ENCODE results near the gene PDIA6.

PDIA6 gene, protein sequence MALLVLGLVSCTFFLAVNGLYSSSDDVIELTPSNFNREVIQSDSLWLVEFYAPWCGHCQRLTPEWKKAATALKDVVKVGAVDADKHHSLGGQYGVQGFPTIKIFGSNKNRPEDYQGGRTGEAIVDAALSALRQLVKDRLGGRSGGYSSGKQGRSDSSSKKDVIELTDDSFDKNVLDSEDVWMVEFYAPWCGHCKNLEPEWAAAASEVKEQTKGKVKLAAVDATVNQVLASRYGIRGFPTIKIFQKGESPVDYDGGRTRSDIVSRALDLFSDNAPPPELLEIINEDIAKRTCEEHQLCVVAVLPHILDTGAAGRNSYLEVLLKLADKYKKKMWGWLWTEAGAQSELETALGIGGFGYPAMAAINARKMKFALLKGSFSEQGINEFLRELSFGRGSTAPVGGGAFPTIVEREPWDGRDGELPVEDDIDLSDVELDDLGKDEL

GRCh38 chr2:10812362-10813162, at the start of gene PDIA6:
PDIA6 (minus strand) TSS chr2:10812785; CDS start chr2:10812696, 89 bp downstream.
- DNase-seq: peak; percentile 93

DNA sequence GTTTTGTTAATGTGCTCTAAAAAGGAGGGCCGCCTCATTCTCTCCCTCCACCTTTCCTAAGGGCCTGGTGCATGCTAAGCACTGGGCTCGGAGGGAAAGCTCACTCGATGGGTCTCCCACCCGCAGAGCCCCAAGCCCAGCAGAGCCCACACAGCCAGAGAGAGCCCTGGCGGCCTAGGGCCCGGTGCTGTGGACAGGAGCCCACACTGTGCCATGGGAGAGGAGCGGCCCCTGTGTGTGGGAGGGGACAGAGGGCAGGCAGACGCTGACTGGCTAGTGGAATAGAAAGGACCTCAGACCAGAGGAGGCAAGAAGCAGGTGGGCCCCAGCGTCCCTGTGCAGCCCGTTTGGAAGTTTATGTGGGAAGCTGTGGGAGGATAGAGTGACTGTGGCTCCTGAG, 49.7 kb upstream of the PDIA6 start:
- no peak for DNase-seq

GRCh38 chr2:10861765-10862164, 49.2 kb upstream of the PDIA6 start:
- DNase-seq: no peak

DNA sequence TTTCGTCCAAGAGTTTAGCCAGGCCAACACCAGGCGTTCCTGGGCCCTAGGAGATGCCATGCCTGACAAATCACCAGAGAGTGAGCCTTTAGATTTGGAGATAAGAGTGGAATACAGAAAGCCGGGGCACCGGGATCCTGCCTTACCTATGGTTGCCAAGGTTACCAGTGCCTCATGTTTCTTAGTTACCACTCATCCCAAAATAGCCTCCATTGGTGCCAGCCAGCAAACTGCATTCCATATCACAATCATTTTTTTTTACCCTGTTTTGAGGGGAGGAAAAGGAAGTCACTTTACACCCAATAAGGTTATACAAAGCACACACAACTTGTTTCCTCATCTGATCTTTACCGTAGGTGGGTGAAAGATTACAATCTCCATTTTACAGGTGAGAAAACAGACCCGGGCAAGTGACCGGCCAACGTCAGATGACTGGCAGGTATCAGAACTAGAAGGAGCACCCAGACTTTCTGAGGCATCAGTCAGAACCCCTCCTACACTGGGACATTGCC, 48.3 kb upstream of the PDIA6 start:
- no peak for DNase-seq

DNA sequence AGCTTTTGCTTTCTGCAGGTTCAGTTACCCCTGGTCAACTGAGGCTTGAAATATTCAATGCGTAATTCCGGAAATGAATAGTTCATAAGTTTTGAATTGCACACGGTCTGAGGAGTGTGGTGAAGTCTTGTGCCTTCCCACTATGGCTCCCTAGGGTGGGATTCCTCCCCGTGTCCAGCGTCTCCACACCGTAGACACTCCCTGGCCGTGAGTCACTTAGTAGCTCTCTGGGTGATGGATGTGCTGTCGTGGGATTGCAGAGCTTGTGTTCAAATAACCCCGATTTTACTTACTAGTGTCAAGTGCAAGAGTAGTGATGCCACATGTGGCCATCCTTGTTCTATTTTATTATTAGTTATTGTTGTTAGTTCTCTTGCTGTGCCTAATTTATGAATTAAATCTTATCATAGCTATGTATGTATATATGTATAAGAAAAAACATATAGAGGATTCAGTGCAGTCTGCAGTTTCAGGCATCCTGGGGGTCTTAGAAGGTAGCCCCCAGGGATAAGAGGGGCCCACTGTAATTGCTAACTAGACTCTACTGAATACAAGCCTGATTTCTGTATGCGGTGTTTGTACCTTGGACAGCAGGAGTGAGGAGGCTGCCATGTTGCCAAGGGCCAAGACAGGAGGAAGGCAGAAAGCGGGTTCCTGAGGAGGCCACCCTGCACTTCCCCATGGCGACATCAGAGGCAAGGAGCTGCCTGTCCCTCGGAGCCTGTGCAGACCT, 47.7 kb upstream of the PDIA6 start:
- DNase-seq: no peak

GRCh38 chr2:10859278-10859677, 46.7 kb upstream of the PDIA6 start:
- DNase-seq: no peak

DNA sequence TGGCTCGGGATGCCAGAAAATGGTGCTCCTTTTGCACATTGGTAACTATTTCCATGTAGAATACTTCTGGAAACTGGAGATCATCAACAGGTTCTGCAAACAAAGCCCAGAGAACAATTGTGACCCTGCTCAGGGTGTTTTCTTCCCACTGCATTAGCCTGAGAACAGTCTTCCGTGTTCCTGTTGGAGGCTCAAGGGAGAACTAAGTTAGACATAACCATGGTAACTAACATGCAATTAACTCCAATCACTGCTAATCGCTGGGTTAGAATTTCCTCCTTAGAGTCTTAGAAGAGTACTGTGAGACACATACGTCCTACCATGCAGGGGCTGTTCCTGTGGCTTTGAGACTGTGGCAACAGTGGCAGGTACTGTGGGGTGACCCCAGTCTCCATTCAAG, 36.0 kb upstream of the PDIA6 start:
- no peak for DNase-seq

- DNase-seq: no peak
Observed at GRCh38 chr2:10847008-10847407, 34.4 kb upstream of the PDIA6 start.

- DNase-seq: no peak
Observed at GRCh38 chr2:10846110-10846861, 33.7 kb upstream of the PDIA6 start.

DNA sequence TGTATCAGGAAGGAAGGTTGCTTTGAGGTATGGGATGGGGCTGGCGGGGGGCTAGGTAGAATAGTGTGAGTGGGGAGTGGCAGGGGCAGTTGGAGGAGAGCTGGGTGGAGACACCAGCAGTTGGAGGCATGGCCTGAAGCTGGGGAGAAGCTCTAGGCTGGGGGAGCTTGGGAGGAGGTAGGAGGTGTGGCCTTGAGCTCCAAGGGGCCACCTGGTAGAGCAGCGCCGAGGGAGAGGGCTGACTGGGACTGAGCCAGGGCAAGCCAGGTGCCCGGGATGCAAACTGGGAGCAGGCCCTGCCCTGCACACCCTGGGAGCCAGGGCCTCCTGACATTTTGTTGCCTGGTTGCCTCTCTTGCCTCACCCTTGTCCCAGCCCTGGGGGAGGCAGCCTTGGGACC, 33.1 kb upstream of the PDIA6 start:
- DNase-seq: no peak

GRCh38 chr2:10844097-10844496, 31.5 kb upstream of the PDIA6 start:
- no peak for DNase-seq

DNA sequence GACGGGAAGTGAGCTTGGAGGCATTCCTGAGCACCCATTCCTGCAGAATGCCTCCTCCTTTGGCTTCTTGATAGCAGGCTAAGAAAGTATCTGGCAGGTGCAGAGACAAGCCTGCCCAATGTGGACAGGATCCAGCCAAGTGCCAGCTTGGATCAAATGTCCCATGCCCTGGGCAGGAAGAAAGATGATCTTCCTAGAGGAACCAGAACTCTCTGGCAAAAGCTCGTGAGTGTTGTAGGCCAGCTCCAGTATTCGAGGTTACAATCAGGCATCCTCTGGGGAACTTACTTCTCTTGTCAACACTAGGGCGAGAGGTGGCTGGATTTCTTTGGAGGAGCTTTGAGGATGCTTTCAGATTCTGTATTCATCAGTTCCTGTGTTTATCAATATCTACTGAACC, 29.9 kb upstream of the PDIA6 start:
- no peak for DNase-seq

- DNase-seq: no peak
Observed at GRCh38 chr2:10841547-10842219, 29.1 kb upstream of the PDIA6 start.

DNA sequence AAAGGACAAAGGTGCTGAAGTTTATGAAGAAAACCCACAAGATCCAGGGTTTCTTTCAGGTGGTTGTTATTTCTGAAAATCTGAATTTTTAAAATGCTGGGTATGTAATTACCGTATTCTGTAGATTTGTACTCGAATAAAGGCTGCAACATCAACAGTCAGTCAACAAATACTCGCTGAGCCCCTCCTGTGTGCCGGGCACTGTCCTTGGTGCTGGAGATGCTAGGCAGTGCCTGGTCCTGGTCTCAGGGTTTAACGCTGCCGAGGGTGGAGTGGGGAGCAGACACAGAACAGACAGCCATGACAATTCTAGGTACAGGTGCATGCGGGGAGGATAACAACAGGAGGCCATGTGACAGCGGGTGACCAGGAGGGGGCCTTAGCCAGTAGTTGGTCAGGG, 27.2 kb upstream of the PDIA6 start:
- no peak for DNase-seq

DNA sequence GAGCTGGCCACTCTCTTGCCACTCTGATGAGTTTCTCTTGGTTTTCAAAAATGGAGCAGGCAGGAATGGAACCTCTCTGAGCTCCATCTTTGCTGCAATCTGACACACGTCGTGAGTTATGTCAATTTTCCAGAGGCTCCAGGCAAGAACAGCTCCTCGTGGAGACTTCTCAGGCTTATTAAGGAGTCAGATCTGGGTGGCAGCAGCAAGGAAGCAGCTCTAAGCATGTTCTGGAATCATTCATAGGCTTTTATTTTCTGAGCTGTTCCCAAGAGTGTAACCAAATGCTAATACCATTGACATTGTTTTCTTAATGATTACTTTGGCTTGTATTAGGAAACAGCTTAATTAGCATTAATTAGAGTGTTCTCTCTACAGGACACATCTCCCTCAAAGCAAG, 26.1 kb upstream of the PDIA6 start:
- DNase-seq: no peak

- no peak for DNase-seq
Observed at GRCh38 chr2:10837298-10838266, 25.0 kb upstream of the PDIA6 start.

DNA sequence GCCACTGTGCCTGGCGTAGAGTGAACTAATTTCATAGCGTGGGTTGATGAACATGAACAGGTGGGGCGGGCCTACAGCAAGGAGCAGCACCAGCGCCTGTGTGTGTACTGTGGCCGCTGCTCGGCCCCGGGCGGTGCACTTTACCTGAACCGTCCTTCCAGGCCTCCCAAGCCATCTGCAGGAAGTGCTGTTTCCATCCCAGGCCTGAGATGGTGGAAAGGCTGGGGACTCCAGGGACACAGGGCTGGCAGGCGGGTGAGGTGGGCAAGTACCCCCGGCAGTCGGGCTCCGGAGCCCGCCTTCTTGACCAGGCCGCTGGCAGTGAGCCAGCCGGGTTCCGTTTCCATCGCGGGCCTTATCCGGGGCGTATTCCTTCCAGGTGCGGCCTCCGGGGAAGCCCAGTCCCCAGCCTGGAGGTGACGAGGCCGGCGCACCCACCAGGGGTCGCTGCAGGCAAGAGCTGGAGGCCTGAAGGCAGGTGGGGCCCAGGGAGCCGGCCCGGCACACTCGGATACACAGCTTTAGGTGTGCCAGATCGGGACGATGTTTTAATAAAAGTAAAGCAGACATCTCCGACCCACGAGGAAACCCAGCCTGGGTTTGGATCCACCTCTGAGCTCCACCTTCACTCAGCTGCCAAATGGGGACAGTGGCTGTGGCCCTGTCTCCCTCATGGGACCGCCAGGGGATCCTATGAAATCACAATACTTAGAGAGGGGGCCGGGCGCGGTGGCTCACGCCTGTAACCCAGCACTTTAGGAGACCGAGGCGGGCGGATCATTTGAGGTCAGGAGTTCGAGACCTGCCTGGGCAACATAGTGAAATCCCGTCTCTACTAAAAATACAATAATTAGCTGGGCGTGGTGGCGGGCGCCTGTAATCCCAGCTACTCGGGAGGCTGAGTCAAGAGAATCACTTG, 22.7 kb upstream of the PDIA6 start:
- DNase-seq: peak; percentile 84

- no peak for DNase-seq
Observed at GRCh38 chr2:10834068-10834655, 21.6 kb upstream of the PDIA6 start.

GRCh38 chr2:10833021-10833420, 20.4 kb upstream of the PDIA6 start:
- no peak for DNase-seq
